GM23248 (cell line): ENCODE measurements around the gene SMARCC1.

Experiments used
- EZH2 ChIP-seq: fragments of 200-600 bp; sonication (generic); IDR thresholded peaks from 2 replicates; pipeline ENCODE4 v1.6.1; 2018; ENCODE audit warnings: antibody characterized with exemption, mild to moderate bottlenecking; ENCODE audit not compliant: insufficient read depth, poor library complexity, severe bottlenecking
- EZH2phosphoT487 ChIP-seq: fragments of 200-600 bp; sonication (generic); IDR thresholded peaks from 2 replicates; pipeline ENCODE4 v1.6.1; 2018; ENCODE audit warnings: antibody characterized with exemption, moderate library complexity, mild to moderate bottlenecking, low read depth; ENCODE audit not compliant: insufficient read depth

GRCh38 chr3:47594792-47595191, 186.9 kb downstream of the SMARCC1 start:
- no peak for TF ChIP-seq EZH2phosphoT487
- TF ChIP-seq EZH2: no peak
